Eye (tissue), 1 donor: Measurements from ENCODE around the gene CRABP2.

Experiments
- DNase-seq: peaks from one replicate; pipeline ENCODE4 v3.0.0-alpha.2; 2015

The CRABP2 gene

GRCh38 chr1:156667968-156668709 is 37.2 kb downstream of the CRABP2 start:
- DNase-seq = no peak

- peak; percentile 70 for DNase-seq
Measured at GRCh38 chr1:156667610-156667967, 37.8 kb downstream of the CRABP2 start.

GRCh38 chr1:156666862-156667609 is 38.3 kb downstream of the CRABP2 start:
- peak; percentile 14 for DNase-seq

GRCh38 chr1:156665539-156665938 is 39.8 kb downstream of the CRABP2 start:
- DNase-seq = no peak

- peak; percentile 59 for DNase-seq
Measured at GRCh38 chr1:156664767-156665411, 40.5 kb downstream of the CRABP2 start.

- DNase-seq = peak; percentile 87
Measured at GRCh38 chr1:156664046-156664766, 41.2 kb downstream of the CRABP2 start.

- peak; percentile 60 for DNase-seq
Measured at GRCh38 chr1:156663178-156663577, 42.2 kb downstream of the CRABP2 start.

- DNase-seq = no peak
Measured at GRCh38 chr1:156662800-156663055, 42.7 kb downstream of the CRABP2 start.

- peak; percentile 63 for DNase-seq
Measured at GRCh38 chr1:156662005-156662799, 43.2 kb downstream of the CRABP2 start.

GRCh38 chr1:156660752-156661112 is 44.7 kb downstream of the CRABP2 start:
- DNase-seq = no peak

- DNase-seq = peak; percentile 98
Measured at GRCh38 chr1:156659988-156660751, 45.2 kb downstream of the CRABP2 start.

- no peak for DNase-seq
Measured at GRCh38 chr1:156659661-156659987, 45.8 kb downstream of the CRABP2 start.

GRCh38 chr1:156658945-156659574 is 46.3 kb downstream of the CRABP2 start:
- DNase-seq = no peak

GRCh38 chr1:156658496-156658895 is 46.9 kb downstream of the CRABP2 start:
- no peak for DNase-seq

- no peak for DNase-seq
Measured at GRCh38 chr1:156657741-156658319, 47.6 kb downstream of the CRABP2 start.

GRCh38 chr1:156656806-156657740 is 48.3 kb downstream of the CRABP2 start:
- peak; percentile 84 for DNase-seq

- DNase-seq = no peak
Measured at GRCh38 chr1:156655904-156656516, 49.4 kb downstream of the CRABP2 start.

- DNase-seq = no peak
Measured at GRCh38 chr1:156655151-156655903, 50.1 kb downstream of the CRABP2 start.

- no peak for DNase-seq
Measured at GRCh38 chr1:156654700-156655099, 50.7 kb downstream of the CRABP2 start.
